OCI-M1 (cell line): ENCODE results near the gene TMEM207.

Experiments used
- DNase-seq: peaks from one replicate; lab custom pipeline; 2025; lab: John Stamatoyannopoulos, UW

The TMEM207 gene

GRCh38 chr3:190444576-190445145 lies 5.0 kb downstream of the TMEM207 start:
- DNase-seq = no peak

GRCh38 chr3:190444006-190444405 lies 5.7 kb downstream of the TMEM207 start:
- no peak for DNase-seq

GRCh38 chr3:190443257-190443656 lies 6.4 kb downstream of the TMEM207 start:
- DNase-seq = peak; percentile 66

- no peak for DNase-seq
Measured at GRCh38 chr3:190442240-190442639, 7.5 kb downstream of the TMEM207 start.

GRCh38 chr3:190436331-190436730 lies 13.4 kb downstream of the TMEM207 start:
- DNase-seq = peak; percentile 4

- DNase-seq = no peak
Measured at GRCh38 chr3:190435618-190436017, 14.1 kb downstream of the TMEM207 start.

- no peak for DNase-seq
Measured at GRCh38 chr3:190433626-190434025, 16.1 kb downstream of the TMEM207 start.

GRCh38 chr3:190432216-190432615 lies 17.5 kb downstream of the TMEM207 start:
- DNase-seq = peak; percentile 33

- no peak for DNase-seq
Measured at GRCh38 chr3:190430906-190431305, 18.8 kb downstream of the TMEM207 start.

GRCh38 chr3:190429681-190430080 lies 20.0 kb downstream of the TMEM207 start:
- no peak for DNase-seq

GRCh38 chr3:190426806-190427507 lies 22.7 kb downstream of the TMEM207 start:
- no peak for DNase-seq

- no peak for DNase-seq
Measured at GRCh38 chr3:190425833-190426232, 23.9 kb downstream of the TMEM207 start.

GRCh38 chr3:190424478-190425439 lies 24.9 kb downstream of the TMEM207 start:
- DNase-seq = peak; percentile 88

- no peak for DNase-seq
Measured at GRCh38 chr3:190424108-190424477, 25.6 kb downstream of the TMEM207 start.

- DNase-seq = no peak
Measured at GRCh38 chr3:190414297-190414696, 35.4 kb downstream of the TMEM207 start.

- DNase-seq = no peak
Measured at GRCh38 chr3:190404715-190405114, 45.0 kb downstream of the TMEM207 start.

- peak; percentile 62 for DNase-seq
Measured at GRCh38 chr3:190401963-190402362, 47.7 kb downstream of the TMEM207 start.

GRCh38 chr3:190399677-190400076 lies 50.0 kb downstream of the TMEM207 start:
- DNase-seq = no peak

- no peak for DNase-seq
Measured at GRCh38 chr3:190397889-190398288, 51.8 kb downstream of the TMEM207 start.

- no peak for DNase-seq
Measured at GRCh38 chr3:190396001-190396400, 53.7 kb downstream of the TMEM207 start.

GRCh38 chr3:190388703-190389102 lies 61.0 kb downstream of the TMEM207 start:
- DNase-seq = no peak

GRCh38 chr3:190387578-190388213 lies 62.0 kb downstream of the TMEM207 start, which contains the start of gene CLDN16:
CLDN16 (plus strand) TSS chr3:190388163; CDS start chr3:190388330, 167 bp downstream.
- no peak for DNase-seq
